Superior temporal gyrus (tissue), 1 donor: ENCODE results near the gene IL18BP.

Experiments
- DNase-seq: peaks from one replicate; pipeline ENCODE4 v3.0.0-alpha.2; 2016; ENCODE audit errors: extremely low spot score

IL18BP gene

GRCh38 chr11:72045849-72046248 is 47.1 kb downstream of the IL18BP start:
- no peak for DNase-seq

DNA sequence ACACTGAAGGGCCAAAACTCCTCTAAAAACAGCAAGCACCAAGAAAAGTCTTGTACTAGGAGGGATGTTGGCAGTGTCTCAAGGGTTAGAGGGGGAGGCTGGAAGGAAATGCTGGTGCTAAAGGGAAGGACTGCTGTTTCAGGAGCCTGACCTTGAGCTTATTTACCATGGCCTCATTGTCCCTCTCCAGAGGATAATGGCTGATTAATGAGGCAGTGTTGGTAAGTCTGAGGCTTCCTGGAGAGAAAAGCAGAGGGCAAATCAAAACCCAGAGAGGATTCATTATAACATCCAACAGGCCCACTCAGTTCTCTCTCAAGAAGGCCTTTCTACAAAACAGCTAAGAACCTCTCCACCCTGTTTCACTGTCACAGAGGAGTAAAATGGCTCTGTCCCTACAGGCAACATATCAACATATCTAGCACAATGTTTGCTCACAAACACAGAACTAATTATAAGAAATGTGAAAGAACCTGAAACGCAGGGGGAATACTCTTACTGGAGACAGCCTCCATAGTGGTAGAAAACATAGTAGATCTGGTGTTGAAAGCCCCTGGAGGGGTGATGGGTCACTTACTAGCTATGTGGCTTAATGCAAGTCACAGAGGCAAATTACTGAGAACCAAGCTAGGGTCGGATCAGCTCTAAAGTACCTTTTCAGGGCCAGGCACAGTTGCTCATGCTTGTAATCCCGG is 50.2 kb downstream of the IL18BP start:
- no peak for DNase-seq
